Endothelial cell of umbilical vein (primary cell): ENCODE data around the gene ZNF219. TPM values are rescaled to one million over a fixed set of nuclear protein-coding genes. Genes with fewer than 3 reads are reported as not detected.
"Not testable (repeated sequence)": the region's sequence is repeated elsewhere in the genome, so short reads cannot be mapped to it uniquely, and the experiment has no call there.

Experiments used
- BruUV-seq: library from RNA; stranded (reverse); fragments of 400-500 nt; replicated peaks from 2 replicates; lab custom pipeline; 2021; lab: Mats Ljungman, UMichigan
- CTCF ChIA-PET: fragments of 300-600, 350-600 bp; sonication (Branson Sonifier 250); formaldehyde crosslinking; loops from one replicate; lab custom pipeline; 2021; ENCODE audit warnings: antibody characterized with exemption, inconsistent platforms; lab: Charles Lee
- POLR2A ChIA-PET: fragments of 300-600, 350-600 bp; sonication (Branson Sonifier 250); formaldehyde crosslinking; loops from one replicate; lab custom pipeline; 2021; ENCODE audit warnings: antibody characterized with exemption, inconsistent platforms; lab: Charles Lee
- DNase-seq: peaks from one replicate; pipeline ENCODE4 v3.0.0-alpha.2; 2011; ENCODE audit warnings: low read depth, low spot score
- FAIRE-seq: peaks from 2 replicates; lab custom pipeline; 2011; peaks lifted over from hg19 to GRCh38; lab: Jason Lieb, UNC
- H2AFZ ChIP-seq: 2 replicates; pipeline ENCODE4 v1.6.0; 2012; ENCODE audit warnings: low read depth, low read length, control low read depth, inconsistent platforms
- H3K27ac ChIP-seq: 2 replicates; pipeline ENCODE4 v1.5.1; 2011; ENCODE audit warnings: low read depth, mild to moderate bottlenecking, control low read depth, low read length, moderate library complexity; ENCODE audit not compliant: insufficient read depth
- H3K27me3 ChIP-seq, 2 experiments: 2 replicates each; pipeline versions ENCODE4 v1.6.0 to v1.6.1; 2011; ENCODE audit warnings: low read length in 2 of 2, mixed read lengths in 1 of 2; ENCODE audit not compliant: control insufficient read depth in 2 of 2, insufficient read depth in 2 of 2
- H3K36me3 ChIP-seq, 2 experiments: 2 replicates in 1 of 2; 3 replicates in 1 of 2; pipeline ENCODE4 v1.5.1; 2011; ENCODE audit warnings: low read length in 2 of 2, mild to moderate bottlenecking in 1 of 2, moderate library complexity in 1 of 2; ENCODE audit not compliant: control insufficient read depth in 2 of 2, insufficient read depth in 2 of 2; ENCODE audit errors: extremely low read depth in 1 of 2
- H3K4me1 ChIP-seq: 3 replicates; pipeline ENCODE4 v1.5.1; 2011; ENCODE audit warnings: mild to moderate bottlenecking, low read length; ENCODE audit not compliant: control insufficient read depth, insufficient read depth; ENCODE audit errors: extremely low read depth
- H3K4me2 ChIP-seq: 2 replicates; pipeline ENCODE4 v1.6.1; 2011; ENCODE audit warnings: low read length, control low read depth, mixed read lengths; ENCODE audit not compliant: insufficient read depth
- H3K4me3 ChIP-seq, 3 experiments: fragments of 200-600 bp in 1 of 3; sonication (generic), shearing (Covaris generic) in 1 of 3; replicated peaks in 1 of 3; 2 replicates each; pipeline ENCODE4 v1.5.1; 2011 to 2016; ENCODE audit warnings: control low read depth in 3 of 3, low read length in 3 of 3, mild to moderate bottlenecking in 2 of 3, inconsistent platforms in 1 of 3, low read depth in 1 of 3, moderate library complexity in 1 of 3; ENCODE audit not compliant: insufficient read depth in 1 of 3
- H3K79me2 ChIP-seq: 2 replicates; pipeline ENCODE4 v1.6.0; 2012; ENCODE audit warnings: low read length, inconsistent platforms; ENCODE audit not compliant: control insufficient read depth, insufficient read depth
- H3K9ac ChIP-seq: replicated peaks from 2 replicates; pipeline ENCODE3; 2011; ENCODE audit warnings: low read length, control low read depth; ENCODE audit not compliant: insufficient read depth; ENCODE audit errors: extremely low read depth
- H3K9me1 ChIP-seq: replicated peaks from 3 replicates; pipeline ENCODE4 v1.6.0; 2011; ENCODE audit warnings: mild to moderate bottlenecking, low read length; ENCODE audit not compliant: control insufficient read depth, insufficient read depth; ENCODE audit errors: extremely low read depth
- H3K9me3 ChIP-seq: replicated peaks from 2 replicates; pipeline ENCODE4 v1.5.1; 2012; ENCODE audit warnings: low read length, inconsistent platforms; ENCODE audit not compliant: control insufficient read depth, insufficient read depth
- H4K20me1 ChIP-seq: replicated peaks from 2 replicates; pipeline ENCODE3; 2011; ENCODE audit warnings: mild to moderate bottlenecking, low read length; ENCODE audit not compliant: control insufficient read depth, insufficient read depth; ENCODE audit errors: extremely low read depth
- EZH2 ChIP-seq: IDR thresholded peaks from 2 replicates; pipeline ENCODE4 v1.6.1; 2012; ENCODE audit warnings: borderline replicate concordance, low read depth, mild to moderate bottlenecking, moderate library complexity, low read length, inconsistent platforms; ENCODE audit not compliant: severe bottlenecking
- MAX ChIP-seq: IDR thresholded peaks from 2 replicates; pipeline ENCODE4 v1.6.1; 2011; ENCODE audit not compliant: insufficient read depth, insufficient read length
- POLR2A ChIP-seq: IDR thresholded peaks from 2 replicates; pipeline ENCODE4 v1.6.1; 2012; ENCODE audit warnings: low read depth, mild to moderate bottlenecking, control low read depth, low read length
- dilution Hi-C: fragments of 300-500 bp; cut with MboI; formaldehyde crosslinking; loops from one replicate; pipeline ENCODE4 v1.15.0; 2019; ENCODE audit warnings: low sequenced_read_pairs; ENCODE audit not compliant: extremely low pct_ligation_motif_present
- intact Hi-C: fragments of 100-400 bp; cut with micrococcal nuclease; formaldehyde crosslinking; loops from one replicate; pipeline ENCODE4 v1.10.0; 2022
- polyA plus RNA-seq, 4 experiments: library from polyadenylated mRNA; depleted of rRNA in 3 of 4; stranded (reverse) in 3 of 4; unstranded in 1 of 4; fragments of >200 nt; gene quantifications; 2 replicates each; pipeline versions ENCODE4 v1.2.1 to v1.2.3, GENCODE V29; 2011 to 2012; ENCODE audit warnings: missing spikeins in 1 of 4
- total RNA-seq: library from RNA; stranded (reverse); gene quantifications from 2 replicates; pipeline ENCODE4 v1.2.3, GENCODE V29; 2021

The ZNF219 gene
- total and polyA plus RNA-seq, 2 donors (not counting 3 experiments of a cell fraction or from before 2014, with no cell fraction given) = 13.2 to 15.2 TPM

DNA sequence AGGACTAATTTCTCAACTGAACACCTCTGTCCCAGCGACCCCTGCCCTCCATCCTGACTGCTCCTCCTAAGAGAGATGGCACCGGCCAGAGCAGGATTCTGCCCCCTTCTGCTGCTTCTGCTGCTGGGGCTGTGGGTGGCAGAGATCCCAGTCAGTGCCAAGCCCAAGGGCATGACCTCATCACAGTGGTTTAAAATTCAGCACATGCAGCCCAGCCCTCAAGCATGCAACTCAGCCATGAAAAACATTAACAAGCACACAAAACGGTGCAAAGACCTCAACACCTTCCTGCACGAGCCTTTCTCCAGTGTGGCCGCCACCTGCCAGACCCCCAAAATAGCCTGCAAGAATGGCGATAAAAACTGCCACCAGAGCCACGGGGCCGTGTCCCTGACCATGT, 55.5 kb downstream of the ZNF219 start:
- Histone ChIP-seq H3K79me2 (no peaks in the 10 kb centered on the region), H3K4me1 (peaks cover 4% of the 10 kb centered on the region), H3K9me3 (no peaks in the 10 kb centered on the region), H3K4me2 (no peak overlapping the region), H2AFZ (no peak overlapping the region), H4K20me1 (no peaks in the 10 kb centered on the region), H3K9ac (no peak overlapping the region), H3K4me3 (no peak overlapping the region), H3K36me3 (no peaks in the 10 kb centered on the region), H3K27me3 (peaks cover 11 to 12% of the 10 kb centered on the region in 2 experiments), H3K27ac (no peak overlapping the region), H3K9me1 (no peaks in the 10 kb centered on the region)
- ChIA-PET CTCF (interaction anchor here (1.3 to 7.0 kb wide), 2 partner anchors 28 to 54 kb away, joined by 3 to 214 read pairs; no protein-coding TSS in a partner anchor), POLR2A (no interaction called here)
- dilution Hi-C loops = no loop called here
- intact Hi-C loops = no loop called here
- TF ChIP-seq MAX = no peak
- TF ChIP-seq POLR2A = no peak
- FAIRE-seq (no peak), DNase-seq (no peak)
- BruUV-seq = no TSS peak

DNA sequence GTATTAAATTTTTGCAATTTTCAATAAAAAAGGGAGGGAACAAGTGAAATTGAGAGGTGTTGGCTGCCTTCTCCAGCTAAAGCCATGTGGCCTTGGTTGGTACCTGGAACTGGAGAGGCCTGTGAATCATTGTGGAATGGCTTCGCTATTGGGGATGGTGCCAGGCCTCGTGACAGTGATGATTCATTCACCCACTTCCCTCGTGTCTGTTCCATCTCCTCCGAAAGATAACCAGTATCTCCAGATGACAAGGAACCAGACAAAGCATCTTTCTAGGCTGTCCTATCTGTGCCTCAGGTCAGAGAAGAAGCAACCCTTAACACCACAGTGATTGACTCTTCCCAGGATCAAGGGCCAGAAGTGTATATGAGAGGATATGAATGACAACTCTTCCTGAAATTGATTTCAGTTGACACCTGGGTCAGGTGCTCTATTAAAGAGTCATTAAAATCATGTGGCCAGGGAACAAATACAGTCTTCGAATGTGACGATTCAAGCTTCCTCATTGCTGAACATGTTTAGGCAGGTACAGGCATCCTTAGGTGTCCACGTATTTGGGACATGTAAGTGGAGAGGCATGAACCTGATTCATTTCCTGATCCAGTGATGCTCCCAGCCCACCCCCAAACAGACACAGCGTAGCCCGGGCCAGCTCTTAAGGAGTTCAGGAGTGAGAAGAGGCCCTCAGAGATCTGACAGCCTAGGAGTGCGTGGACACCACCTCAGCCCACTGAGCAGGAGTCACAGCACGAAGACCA, 56.6 kb downstream of the ZNF219 start, which contains the start of gene RNASE7:
Gene RNASE7, plus strand, starts transcription at position 687 of the 758 bp plus-strand sequence. CDS start 631 bp downstream, outside the sequence.
- dilution Hi-C loops (no loop called here), intact Hi-C loops (loop anchor here (2.0 kb wide), 1 partner anchor 185 kb away; no protein-coding TSS in a partner anchor)
- FAIRE-seq (no peak), DNase-seq (no peak)
- no TSS peak for BruUV-seq
- Histone ChIP-seq H3K79me2 (no peaks in the 10 kb centered on the region), H3K27ac (no peak within 1 kb of the TSS), H3K4me2 (no peak within 1 kb of the TSS), H3K9ac (no peak within 1 kb of the TSS), H3K27me3 (peaks cover 8 to 15% of the 10 kb centered on the region in 2 experiments), H2AFZ (no peak within 1 kb of the TSS), H3K4me3 (no peak within 1 kb of the TSS), H4K20me1 (no peaks in the 10 kb centered on the region), H3K9me1 (no peaks in the 10 kb centered on the region), H3K4me1 (peaks cover 4% of the 10 kb centered on the region), H3K36me3 (no peaks in the 10 kb centered on the region), H3K9me3 (no peaks in the 10 kb centered on the region)
- ChIA-PET CTCF (interaction anchor here (1.3 to 7.0 kb wide), 4 partner anchors 27 to 183 kb away, joined by 3 to 214 read pairs (median 14); no protein-coding TSS in a partner anchor), POLR2A (no interaction called here)
- TF ChIP-seq EZH2 = no peak

DNA sequence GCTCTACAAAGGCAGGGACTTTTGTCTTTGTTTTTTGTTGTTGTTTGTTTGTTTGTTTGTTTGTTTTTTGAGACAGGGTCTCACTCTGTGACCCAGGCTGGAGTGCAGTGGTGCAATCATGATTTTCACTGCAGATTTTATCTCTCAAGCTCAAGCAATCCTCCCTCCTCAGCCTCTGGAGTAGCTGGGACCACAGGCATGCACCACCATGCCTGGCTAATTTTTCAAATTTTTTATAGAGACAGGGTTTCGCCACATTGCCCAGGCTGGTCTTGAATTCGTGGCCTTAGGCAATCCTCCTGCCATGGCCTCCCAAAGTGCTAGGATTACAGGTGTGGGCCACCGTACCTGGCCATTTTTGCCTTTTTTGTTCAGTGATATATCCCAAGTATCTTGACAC, 57.5 kb downstream of the ZNF219 start:
- not testable (repeated sequence) for H3K9ac ChIP-seq

More for the DNA sequence above, 57.5 kb downstream of the ZNF219 start:
- intact Hi-C loops = loop anchor here (1.0 to 2.0 kb wide), 2 partner anchors 27 to 184 kb away; no protein-coding TSS in a partner anchor
- H3K9me3 ChIP-seq, dilution Hi-C loops, H3K4me2 ChIP-seq, POLR2A ChIA-PET, H3K9me1 ChIP-seq, H3K79me2 ChIP-seq, H3K4me1 ChIP-seq, DNase-seq, H2AFZ ChIP-seq, H3K4me3 ChIP-seq, BruUV-seq, H3K27ac ChIP-seq, H3K36me3 ChIP-seq, H4K20me1 ChIP-seq: not testable (repeated sequence)
- H3K27me3 ChIP-seq = peaks cover 10 to 16% of the 10 kb centered on the region in 2 experiments
- CTCF ChIA-PET = interaction anchor here (0.7 to 7.0 kb wide), 13 partner anchors 13 to 183 kb away, joined by 3 to 214 read pairs (median 5); partner anchors contain the start of genes RNASE8 and SLC39A2
- peak; percentile 24 for FAIRE-seq
